Amygdala (tissue), 56 donors: Measurements from ENCODE around the gene POMT1.
A peak's percentile ranks its signal among the peaks of the same experiment; 100 is the strongest.

Source experiments
- DNase-seq, 56 donors: peaks; one replicate each; lab custom pipeline; 2025; lab: John Stamatoyannopoulos, UW

Gene POMT1

GRCh38 chr9:131523451-131524435 is 21.0 kb downstream of the POMT1 start:
- peak in 5 of 56 donors; percentile 15 to 36 (median 27) for DNase-seq

- DNase-seq, result no peak
These were observed 22.1 kb downstream of the POMT1 start for GRCh38 chr9:131524665-131525315.

DNA sequence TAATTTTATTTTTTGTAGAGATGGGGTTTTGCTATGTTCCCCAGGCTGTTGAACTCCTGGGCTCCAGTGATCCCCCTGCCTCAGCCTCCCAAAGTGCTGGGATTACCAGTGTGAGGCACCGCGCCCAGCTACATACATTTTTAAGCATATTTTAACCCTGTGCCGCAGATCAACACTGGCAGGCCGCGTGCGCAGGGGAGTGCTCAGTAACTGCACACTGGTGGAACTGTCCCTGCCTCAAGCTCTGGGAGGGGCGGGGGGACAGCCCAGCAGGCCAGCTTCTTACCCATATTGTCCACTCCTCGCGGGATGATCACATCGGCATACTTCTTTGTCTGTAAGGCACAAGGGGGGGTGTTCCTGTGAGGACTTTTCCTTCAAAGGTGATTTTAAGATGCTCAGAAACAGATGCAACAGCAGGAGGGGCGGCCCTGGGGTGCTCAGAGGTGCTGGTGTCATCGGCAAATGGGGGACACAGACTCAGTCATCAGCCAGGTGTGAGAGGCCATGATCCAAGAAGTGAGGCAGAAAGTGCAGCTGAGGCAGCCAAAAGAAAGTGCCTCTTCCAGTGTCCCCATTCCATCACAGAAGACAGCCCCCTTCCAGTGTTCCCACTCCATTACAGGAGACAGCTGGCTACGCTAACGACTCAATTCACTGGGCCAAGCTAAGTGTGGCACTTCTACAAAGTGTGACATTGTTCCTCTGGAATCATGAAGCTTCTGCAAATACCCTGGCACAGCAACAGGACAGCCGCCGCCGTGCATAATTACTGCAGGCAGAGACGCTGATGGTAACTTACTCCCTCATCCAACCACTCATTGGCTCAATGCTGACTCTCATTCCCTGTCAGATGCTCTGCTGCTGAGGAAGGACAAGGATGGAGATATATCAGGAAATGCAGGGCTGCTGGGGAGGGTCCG is 23.2 kb downstream of the POMT1 start:
- peak in 47 of 56 donors; percentile 6 to 84 (median 48) for DNase-seq

DNA sequence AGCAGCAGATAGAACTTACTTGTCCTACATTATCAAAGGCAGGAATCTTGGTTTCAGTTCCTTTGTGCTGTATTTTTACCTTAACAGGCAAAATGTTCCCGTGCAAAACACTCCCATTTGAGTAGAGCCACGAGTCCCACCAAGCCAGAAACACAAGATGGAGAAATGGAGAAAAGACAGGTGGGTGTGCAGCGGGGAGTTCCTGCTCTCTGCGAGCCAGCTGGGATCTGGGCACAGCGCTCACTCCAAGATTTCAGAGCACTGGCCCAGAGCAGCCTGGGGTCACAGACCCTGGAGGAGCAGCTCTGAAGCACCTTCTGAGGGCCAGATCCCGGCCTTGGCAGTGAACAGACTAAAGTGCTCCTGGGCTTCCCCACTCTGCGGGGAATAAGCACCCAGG is 25.5 kb downstream of the POMT1 start:
- no peak for DNase-seq

GRCh38 chr9:131528886-131529505 is 26.3 kb downstream of the POMT1 start:
- no peak for DNase-seq

DNA sequence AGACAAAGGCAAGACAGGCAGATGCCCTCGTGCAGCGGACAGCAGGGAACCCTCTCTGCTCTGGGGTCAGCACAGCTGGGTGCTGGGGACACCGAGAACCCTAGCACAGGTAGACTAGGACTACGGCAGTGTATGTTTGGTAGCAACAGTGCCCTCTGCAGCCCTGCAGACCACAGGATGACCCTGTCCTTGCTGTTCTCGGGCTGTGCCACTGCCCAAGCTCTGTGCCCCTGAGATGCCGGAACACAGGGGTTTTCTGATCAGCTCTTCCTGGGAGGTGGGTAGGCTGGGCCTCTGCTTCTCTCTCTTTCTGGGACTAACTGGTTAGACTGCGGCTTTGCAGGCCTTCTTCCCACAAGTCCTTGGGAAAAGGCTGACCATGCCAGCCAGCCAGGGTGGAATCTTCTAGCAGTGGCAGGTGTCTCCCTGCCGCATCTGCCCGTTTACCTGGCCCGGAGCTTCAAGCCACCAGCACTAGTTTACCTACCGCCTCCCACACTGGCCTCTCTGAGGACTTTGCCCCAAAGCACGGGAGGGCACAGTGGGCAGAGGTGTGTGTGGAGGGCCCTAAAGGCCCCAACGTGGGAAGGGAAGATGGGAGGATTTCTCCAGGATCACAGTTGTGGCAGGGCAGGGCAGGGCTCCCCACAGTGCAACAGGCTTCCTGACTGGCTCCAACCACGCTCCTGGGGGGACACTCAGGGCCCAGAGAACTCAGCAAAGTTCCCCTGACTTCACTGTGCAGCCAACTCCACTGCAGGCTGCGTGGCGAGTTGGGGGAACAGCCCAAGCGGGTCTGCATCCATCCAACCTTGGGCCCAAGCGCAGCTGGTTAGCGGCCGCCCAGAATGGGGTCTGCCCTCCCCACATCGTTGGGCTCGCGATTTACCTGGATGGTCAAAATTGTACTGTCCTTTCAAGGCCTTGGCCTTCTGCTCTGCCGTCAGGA is 27.2 kb downstream of the POMT1 start:
- no peak for DNase-seq

- DNase-seq, result peak in 2 of 56 donors; percentile 8 to 20
These were observed 27.8 kb downstream of the POMT1 start for GRCh38 chr9:131530546-131530919.

GRCh38 chr9:131530920-131531832 is 28.5 kb downstream of the POMT1 start, which contains the start of gene UCK1:
Gene UCK1 (minus strand): TSS chr9:131531263. CDS start chr9:131531174, 89 bp downstream.
- peak in 50 of 56 donors; percentile 19 to 89 (median 69) for DNase-seq

GRCh38 chr9:131534721-131535237 is 32.1 kb downstream of the POMT1 start:
- no peak for DNase-seq

DNA sequence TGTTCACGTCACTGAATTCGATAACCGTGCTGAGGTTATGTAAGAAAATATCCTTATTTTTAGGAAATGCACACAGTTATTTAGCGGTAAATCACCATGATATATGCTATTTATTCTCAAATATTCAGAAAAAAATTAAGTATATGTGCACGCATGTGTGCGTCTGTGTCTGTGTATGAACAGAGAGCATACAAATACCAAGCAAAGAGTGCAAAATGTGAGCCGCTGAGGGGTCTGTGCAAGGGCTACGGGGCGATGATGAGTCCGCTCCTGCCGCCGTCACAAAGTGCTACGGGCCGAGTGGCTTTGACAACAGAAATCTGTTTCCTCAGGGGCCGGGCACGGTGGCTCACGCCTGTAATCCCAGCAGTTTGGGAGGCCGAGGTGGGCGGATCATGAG is 35.2 kb downstream of the POMT1 start:
- no peak for DNase-seq

DNA sequence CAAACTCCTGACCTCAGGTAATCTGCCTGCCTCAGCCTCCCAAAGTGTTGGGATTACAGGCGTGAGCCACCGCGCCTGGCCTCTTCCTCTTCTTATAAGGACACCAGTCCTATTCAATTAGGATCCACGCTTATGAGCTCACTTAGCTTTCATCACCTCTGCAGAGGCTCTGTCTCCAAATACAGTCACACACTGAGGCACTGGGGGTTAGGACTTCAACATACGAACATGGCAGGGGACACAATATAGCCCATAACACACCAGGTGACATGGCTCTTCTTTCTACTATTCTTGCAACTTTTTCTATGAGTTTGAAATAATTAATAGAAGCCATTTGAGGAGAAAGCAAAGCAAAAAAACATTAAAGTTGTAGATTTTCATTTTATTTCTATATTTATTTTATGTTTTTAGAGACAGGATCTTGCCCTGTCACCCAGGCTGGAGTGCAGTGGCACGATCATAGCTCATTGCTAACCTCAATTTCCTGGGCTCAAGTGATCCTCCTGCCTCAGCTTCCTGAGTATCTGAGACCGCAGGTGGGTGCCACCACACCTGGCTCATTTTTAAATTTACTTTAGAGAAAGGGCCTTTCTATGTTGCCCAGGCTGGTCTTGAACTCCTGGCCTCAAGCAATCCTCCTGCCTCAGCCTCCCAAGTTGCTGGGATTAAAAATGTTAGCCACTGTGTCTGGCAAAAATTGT is 36.7 kb downstream of the POMT1 start:
- no peak for DNase-seq

DNA sequence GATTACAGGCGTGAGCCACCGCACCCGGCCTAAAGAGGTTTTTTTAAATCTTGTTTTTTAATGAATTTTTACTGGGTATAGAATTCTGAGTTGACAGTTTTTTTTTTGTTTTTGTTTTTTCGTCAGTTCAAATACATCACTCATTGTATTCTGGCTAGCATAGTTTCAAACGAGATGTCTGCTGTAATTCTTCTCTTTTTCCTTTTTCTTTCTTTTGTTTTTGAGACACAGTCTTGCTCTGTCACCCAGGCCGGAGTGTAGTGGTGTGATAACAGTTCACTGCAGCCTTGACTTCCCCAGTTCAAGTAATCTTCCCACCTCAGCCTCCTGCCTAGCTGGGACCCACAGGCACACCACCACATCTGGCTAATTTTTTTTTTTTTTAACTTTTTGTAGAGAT is 40.4 kb downstream of the POMT1 start:
- DNase-seq, result no peak

- no peak for DNase-seq
These were observed 42.5 kb downstream of the POMT1 start, which contains the start of gene PRRT1B for GRCh38 chr9:131545003-131545785. Gene PRRT1B (plus strand): TSS chr9:131545523. CDS start chr9:131545616, 93 bp downstream.

DNA sequence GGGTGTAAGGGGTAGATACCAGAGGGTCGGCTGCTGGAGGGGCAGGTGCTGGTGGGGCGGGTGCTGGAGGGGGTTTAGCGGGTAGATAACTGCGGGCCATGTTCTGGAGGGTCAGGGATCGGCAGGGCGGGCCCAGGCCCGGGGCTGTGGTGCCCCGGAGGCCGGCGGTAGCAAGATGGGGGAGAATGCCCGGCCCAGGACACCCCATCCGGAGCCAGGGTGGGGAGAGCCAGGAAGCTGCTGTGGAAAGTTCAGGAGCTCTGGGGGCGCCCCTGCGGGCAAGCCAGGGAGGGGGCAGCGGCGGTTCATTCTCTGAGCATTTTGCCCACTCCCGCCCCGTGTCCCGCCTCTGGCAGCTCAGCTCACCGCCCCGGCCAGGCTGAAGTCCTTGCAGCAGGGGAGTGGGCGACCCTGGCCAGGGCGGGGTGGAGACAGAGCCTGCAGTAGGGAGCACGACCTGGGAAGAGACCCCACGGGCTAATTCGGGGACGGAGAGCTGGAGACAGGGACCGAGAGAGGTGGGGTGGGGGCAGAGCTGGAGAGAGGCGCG is 43.1 kb downstream of the POMT1 start:
- DNase-seq, result no peak

DNA sequence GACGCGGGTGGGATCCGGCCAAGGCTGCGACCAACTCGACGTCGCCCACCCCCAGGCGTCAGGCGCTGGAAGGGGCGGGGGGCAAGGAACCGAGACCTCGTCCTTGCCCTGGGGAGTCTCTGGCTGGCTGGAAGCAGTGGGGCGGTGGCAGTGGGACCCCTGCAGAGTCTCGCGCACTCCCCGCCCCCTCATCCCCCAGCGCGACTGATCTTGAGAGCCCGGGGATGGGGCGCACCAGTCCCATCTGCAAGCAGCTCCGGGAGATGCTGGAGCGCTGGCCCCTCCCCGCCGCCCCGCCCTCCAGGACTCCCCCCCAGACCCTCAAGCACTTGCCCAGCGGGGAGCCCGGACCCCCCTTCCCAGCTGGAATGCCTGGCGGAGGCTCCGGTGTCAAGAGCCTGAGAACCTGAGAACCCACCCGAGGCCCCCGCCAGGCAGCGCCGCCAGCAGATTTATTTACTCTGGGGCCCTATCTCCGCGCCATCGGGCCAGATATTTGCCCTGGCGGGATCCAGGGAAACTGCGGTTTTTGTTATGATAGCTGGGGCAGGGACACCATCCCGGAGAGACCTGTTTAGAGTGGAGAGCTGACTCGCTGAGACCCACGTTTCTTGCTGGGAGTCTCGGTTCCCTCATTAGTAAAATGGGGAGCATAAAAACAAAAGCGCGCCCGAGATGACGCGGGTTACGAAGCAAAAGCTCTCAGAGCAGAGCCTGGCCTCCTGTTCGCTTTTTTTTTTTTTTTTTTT is 43.8 kb downstream of the POMT1 start:
- DNase-seq, result no peak
